SU-DHL-6 (cell line): ENCODE results near the gene MEIKIN.

ENCODE experiments used
- H2AFZ ChIP-seq: fragments of 200-600 bp; sonication (generic); 2 replicates; pipeline ENCODE4 v1.6.1; 2014; ENCODE audit warnings: low read depth, mild to moderate bottlenecking, moderate library complexity, mixed read lengths, antibody characterized with exemption, low read length; ENCODE audit not compliant: severe bottlenecking
- H3F3A ChIP-seq: fragments of 200-600 bp; shearing (Covaris generic); 2 replicates; pipeline ENCODE4 v1.6.0; 2016; ENCODE audit warnings: antibody characterized with exemption, mild to moderate bottlenecking; ENCODE audit not compliant: insufficient read depth
- H3K27ac ChIP-seq: fragments of 200-600 bp; sonication (generic); 2 replicates; pipeline ENCODE4 v1.5.1; 2016; ENCODE audit warnings: low read depth, mild to moderate bottlenecking, low read length, moderate library complexity, mixed read lengths
- H3K27me3 ChIP-seq: fragments of 200-600 bp; sonication (generic), shearing (Covaris generic); 2 replicates; pipeline ENCODE4 v1.6.0; 2014; ENCODE audit warnings: mild to moderate bottlenecking, low read length
- H3K36me3 ChIP-seq: fragments of 200-600 bp; sonication (generic); 2 replicates; pipeline ENCODE4 v1.6.1; 2014; ENCODE audit warnings: mild to moderate bottlenecking, low read length, mixed read lengths
- H3K4me2 ChIP-seq: fragments of 300-600, 200-600 bp; shearing (Covaris generic), sonication (generic); 2 replicates; pipeline ENCODE4 v1.6.0; 2014; ENCODE audit warnings: low read length, low read depth, mild to moderate bottlenecking; ENCODE audit not compliant: poor library complexity, severe bottlenecking
- H3K4me3 ChIP-seq: fragments of 200-600 bp; sonication (generic); 2 replicates; pipeline ENCODE4 v1.5.1; 2014; ENCODE audit warnings: antibody characterized with exemption, low read length, mild to moderate bottlenecking, mixed read lengths; ENCODE audit not compliant: insufficient read depth, poor library complexity, severe bottlenecking
- H3K79me2 ChIP-seq: fragments of 200-600 bp; sonication (generic); 2 replicates; pipeline ENCODE4 v1.6.1; 2014; ENCODE audit warnings: mild to moderate bottlenecking, low read length, moderate library complexity; ENCODE audit not compliant: insufficient read depth
- H3K9ac ChIP-seq: fragments of 200-600 bp; sonication (generic); 2 replicates; pipeline ENCODE4 v1.7.0; 2014; ENCODE audit warnings: mild to moderate bottlenecking, low read length
- H3K9me2 ChIP-seq: fragments of 200-600 bp; sonication (generic); replicated peaks from 2 replicates; pipeline ENCODE4 v1.6.1; 2014; ENCODE audit warnings: low read length; ENCODE audit not compliant: insufficient read depth
- H3K9me3 ChIP-seq: fragments of 200-600 bp; sonication (generic); 2 replicates; pipeline ENCODE4 v1.6.1; 2014; ENCODE audit warnings: low read length, mixed read lengths; ENCODE audit not compliant: insufficient read depth
- H4K20me1 ChIP-seq: fragments of 200-600 bp; sonication (generic); 2 replicates; pipeline ENCODE4 v1.6.1; 2014; ENCODE audit warnings: low read depth, mild to moderate bottlenecking, antibody characterized with exemption, low read length, moderate library complexity, mixed read lengths
- CTCF ChIP-seq: fragments of 200-600 bp; sonication (generic); IDR thresholded peaks from one replicate; pipeline ENCODE4 v1.5.1; 2017; ENCODE audit warnings: antibody characterized with exemption, mild to moderate bottlenecking, low read length, moderate library complexity; ENCODE audit not compliant: insufficient read depth, poor library complexity, severe bottlenecking
- EZH2phosphoT487 ChIP-seq: fragments of 200-600 bp; sonication (generic), shearing (Covaris generic); conservative IDR thresholded peaks from 2 replicates; pipeline ENCODE4 v1.6.1; 2018; ENCODE audit warnings: mild to moderate bottlenecking, antibody characterized with exemption, low read length, moderate library complexity, mixed read lengths

The MEIKIN gene

DNA sequence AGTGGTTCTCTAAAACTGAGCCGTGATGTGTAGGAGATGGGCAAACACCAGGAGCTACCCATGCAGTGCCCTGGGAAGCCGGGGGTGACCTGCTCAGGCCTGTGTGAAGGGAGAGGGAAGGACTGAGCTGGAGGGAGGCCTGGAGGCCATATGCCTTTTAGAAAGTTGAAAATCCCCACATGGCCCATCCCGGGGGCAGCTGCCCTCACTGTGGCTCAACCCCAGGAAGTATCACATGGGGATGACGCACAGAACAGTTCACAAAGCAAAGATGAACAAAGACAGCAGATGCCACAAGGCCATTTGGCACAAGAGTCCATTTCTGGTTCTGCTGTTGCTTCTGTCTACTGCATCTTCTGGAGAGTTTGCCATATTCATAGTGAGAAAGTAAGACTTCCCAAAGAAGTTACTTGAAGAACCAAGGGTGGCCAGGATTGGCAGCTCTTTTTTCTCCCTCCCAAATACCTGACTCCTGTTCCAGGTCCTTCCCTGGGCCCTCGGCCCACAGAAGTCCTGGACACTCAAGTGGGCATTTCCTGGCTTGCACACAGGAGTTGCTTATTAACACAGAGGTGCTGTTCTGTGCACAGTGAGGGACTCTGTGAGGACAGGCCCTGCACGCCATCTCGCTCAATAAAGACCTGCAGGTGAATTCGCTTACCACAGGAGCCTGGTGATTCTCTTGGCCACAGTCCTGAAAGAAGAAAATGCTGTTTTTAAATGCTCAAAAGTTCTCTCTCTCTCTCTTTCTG is 40.9 kb upstream of the MEIKIN start:
- no peaks in the 10 kb centered on the region for H3K79me2 ChIP-seq
- H3K36me3 ChIP-seq: no peaks in the 10 kb centered on the region
- no peaks in the 10 kb centered on the region for H3K9me3 ChIP-seq
- no peak overlapping the region for H3K4me2 ChIP-seq
- H3K27me3 ChIP-seq: no peaks in the 10 kb centered on the region
- TF ChIP-seq EZH2phosphoT487 (no peak), CTCF (no peak)
- no peak overlapping the region for H3K27ac ChIP-seq
- H4K20me1 ChIP-seq: no peaks in the 10 kb centered on the region
- H3K9me2 ChIP-seq: no peaks in the 10 kb centered on the region
- H3F3A ChIP-seq: no peaks in the 10 kb centered on the region
- no peak overlapping the region for H2AFZ ChIP-seq
- H3K9ac ChIP-seq: no peak overlapping the region
- H3K4me3 ChIP-seq: no peak overlapping the region

DNA sequence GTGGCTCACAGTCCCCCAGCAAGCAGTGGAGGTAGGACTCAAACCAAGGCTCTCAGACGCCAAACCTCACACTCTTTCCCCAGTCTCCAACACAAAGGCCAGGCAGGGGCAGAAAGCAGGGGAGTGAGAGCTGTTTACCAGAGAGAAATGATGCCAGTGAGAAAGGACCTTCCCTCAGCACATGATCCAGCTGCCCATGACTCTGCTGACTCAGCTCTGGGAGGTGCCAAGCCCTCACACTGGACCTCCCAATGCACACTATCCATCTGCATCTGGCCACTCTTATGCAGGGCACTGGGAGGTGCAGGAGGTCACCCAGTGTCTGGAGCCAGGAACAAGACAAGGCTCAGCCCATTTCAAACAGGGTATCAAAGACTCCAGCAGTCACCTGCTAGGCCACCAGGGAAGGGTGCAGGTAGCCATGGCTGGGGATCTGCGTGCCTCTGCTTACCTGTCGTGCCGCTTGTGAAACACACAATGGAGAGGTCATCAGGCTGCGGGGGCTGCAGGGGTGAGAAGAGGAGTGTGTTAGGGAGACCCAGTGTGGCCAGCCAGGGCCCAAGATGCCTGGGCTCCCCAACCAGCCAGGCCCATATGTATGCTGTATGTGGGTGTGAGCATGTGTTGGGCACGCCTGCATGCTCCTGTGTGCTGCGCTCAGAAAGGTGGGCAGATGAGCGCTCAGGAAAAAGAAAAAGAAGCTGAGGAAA is 39.6 kb upstream of the MEIKIN start:
- H4K20me1 ChIP-seq: no peaks in the 10 kb centered on the region
- H3K79me2 ChIP-seq: no peaks in the 10 kb centered on the region
- no peak overlapping the region for H3K4me2 ChIP-seq
- H3F3A ChIP-seq: no peaks in the 10 kb centered on the region
- H3K27me3 ChIP-seq: no peaks in the 10 kb centered on the region
- H3K9ac ChIP-seq: no peak overlapping the region
- no peak overlapping the region for H3K4me3 ChIP-seq
- H3K9me3 ChIP-seq: no peaks in the 10 kb centered on the region
- no peak overlapping the region for H3K27ac ChIP-seq
- no peaks in the 10 kb centered on the region for H3K9me2 ChIP-seq
- no peak overlapping the region for H2AFZ ChIP-seq
- no peaks in the 10 kb centered on the region for H3K36me3 ChIP-seq
- TF ChIP-seq CTCF: no peak
- no peak for TF ChIP-seq EZH2phosphoT487

- H3K9ac ChIP-seq: no peak overlapping the region
- H3K79me2 ChIP-seq: no peaks in the 10 kb centered on the region
- no peak overlapping the region for H3K27ac ChIP-seq
- H2AFZ ChIP-seq: no peak overlapping the region
- H3F3A ChIP-seq: no peaks in the 10 kb centered on the region
- no peak overlapping the region for H3K4me3 ChIP-seq
- H3K9me2 ChIP-seq: no peaks in the 10 kb centered on the region
- no peaks in the 10 kb centered on the region for H3K36me3 ChIP-seq
- no peaks in the 10 kb centered on the region for H3K9me3 ChIP-seq
- H3K27me3 ChIP-seq: no peaks in the 10 kb centered on the region
- H3K4me2 ChIP-seq: no peak overlapping the region
- TF ChIP-seq EZH2phosphoT487 (no peak), CTCF (no peak)
- no peaks in the 10 kb centered on the region for H4K20me1 ChIP-seq
Observed at GRCh38 chr5:131983244-131983771, 37.8 kb upstream of the MEIKIN start.
